ENCODE data around the gene MTSS2.
A peak's percentile ranks its signal among the peaks of the same experiment; 100 is the strongest.

Gene MTSS2

GRCh38 chr16:70685938-70686375, at the start of gene MTSS2:
Gene MTSS2 (minus strand): TSS chr16:70686053. CDS start chr16:70685791, 262 bp downstream.
- peak; percentile 66 for DNase-seq (ENCODE audit: low spot score)

DNA sequence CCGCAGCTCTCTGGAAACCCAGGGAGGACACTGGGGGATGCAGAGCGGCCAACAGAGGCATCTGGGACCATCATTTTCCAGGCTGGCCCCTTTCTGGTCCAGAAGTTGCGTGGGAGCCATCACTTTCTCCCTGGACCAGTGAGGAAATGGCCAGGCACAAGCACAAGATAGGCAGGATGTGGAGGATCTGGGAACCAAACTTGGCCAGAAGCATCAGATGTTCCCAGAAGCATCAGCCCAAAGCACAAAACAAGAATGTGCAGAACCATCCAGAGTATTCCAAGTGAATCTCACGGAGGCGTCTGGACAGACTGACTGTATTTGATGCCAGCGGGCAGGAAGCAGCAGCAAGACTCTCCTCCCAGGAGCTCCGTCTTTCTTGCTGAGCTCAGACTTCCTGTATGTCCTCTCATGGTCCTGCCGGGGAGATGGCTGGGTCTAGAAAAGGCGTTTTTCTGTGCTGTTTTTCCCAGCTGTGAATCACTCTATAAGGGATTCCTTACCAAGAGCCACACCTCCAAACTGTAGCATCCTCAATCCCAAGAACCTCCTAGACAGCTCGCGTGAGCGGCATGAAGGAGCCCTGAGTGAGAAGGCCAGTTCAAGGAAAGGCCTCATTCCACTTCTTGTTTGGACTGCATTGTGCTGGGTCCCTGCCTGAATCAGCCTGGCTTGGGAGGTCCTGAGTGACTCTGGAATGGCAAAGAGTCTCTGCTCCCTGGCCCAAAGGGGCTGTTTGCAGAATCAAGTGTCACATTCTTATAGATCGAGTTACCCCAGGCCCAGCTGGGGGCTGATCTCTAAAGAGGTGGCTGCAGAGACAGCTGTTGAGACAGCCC, 49.5 kb upstream of the MTSS2 start:
- no peak for DNase-seq (ENCODE audit: low spot score)

GRCh38 chr16:70734522-70735095, 48.8 kb upstream of the MTSS2 start:
- no peak for DNase-seq (ENCODE audit: low spot score)

DNA sequence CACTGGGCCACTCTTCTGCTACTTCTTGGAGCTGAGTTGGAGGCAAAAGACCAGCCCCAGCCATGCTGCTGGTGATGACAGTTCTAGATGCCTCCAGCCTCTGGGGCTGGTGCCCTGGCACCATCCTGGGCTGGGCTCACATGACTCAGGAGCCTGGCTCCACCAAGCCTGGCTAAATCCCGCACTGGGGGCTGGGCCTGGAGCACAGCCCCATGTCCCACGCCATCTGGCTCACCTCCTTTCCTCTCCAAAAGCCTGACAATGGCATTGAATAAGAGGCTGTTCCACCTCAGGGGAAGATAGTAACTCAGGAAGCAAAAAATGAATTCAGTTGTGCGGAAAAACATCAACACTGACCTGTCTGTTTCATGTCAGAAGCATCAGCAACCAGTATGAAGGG, 45.1 kb upstream of the MTSS2 start:
- no peak for DNase-seq (ENCODE audit: low spot score)

DNA sequence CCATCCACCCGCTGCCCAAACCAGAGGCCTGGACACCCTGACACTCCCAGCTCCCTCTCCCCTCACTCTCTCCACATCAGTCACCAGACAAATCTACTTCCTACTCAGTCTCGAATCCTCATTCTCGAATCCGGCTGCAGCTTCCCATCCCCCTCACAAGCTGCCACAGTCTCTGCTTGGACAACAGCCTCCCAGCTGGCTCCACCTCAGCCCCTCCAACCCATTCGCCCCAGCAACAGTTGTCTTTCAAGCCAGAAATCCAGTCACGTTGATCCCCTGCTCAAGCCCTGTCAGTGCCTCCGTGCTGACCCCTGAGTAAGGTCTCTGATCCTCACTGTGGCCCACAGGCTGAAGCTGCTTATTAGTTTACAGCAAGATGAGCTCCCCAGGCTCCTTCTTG, 44.2 kb upstream of the MTSS2 start:
- DNase-seq (ENCODE audit: low spot score), result no peak

GRCh38 chr16:70729292-70729691, 43.4 kb upstream of the MTSS2 start:
- DNase-seq (ENCODE audit: low spot score), result no peak

- DNase-seq (ENCODE audit: low spot score), result no peak
Measured at GRCh38 chr16:70728150-70728549, 42.3 kb upstream of the MTSS2 start.

DNA sequence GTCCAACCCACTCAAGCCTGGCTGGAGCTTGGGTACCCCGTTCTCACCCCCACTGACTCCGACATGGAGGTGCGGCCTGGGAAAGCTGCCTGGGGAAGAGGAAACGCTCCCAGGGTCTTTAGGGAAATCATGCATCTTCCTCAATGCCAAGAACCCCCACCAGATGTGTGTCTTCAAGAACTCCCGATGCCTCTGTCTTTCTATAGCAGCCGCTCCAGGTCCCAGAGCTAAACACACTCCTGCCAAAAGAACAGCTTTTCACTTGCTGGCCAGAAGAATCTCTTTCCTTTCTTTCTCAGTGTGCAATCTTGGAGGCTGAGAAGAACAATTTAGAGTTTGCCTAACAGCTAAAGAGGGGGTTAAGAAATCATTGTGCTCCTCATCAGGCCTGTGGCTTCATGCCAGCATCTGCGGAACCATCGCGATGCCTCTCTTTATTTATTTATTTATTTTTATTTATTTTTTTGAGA, 41.1 kb upstream of the MTSS2 start:
- no peak for DNase-seq (ENCODE audit: low spot score)

- DNase-seq (ENCODE audit: low spot score), result no peak
Measured at GRCh38 chr16:70725912-70726828, 40.3 kb upstream of the MTSS2 start.

DNA sequence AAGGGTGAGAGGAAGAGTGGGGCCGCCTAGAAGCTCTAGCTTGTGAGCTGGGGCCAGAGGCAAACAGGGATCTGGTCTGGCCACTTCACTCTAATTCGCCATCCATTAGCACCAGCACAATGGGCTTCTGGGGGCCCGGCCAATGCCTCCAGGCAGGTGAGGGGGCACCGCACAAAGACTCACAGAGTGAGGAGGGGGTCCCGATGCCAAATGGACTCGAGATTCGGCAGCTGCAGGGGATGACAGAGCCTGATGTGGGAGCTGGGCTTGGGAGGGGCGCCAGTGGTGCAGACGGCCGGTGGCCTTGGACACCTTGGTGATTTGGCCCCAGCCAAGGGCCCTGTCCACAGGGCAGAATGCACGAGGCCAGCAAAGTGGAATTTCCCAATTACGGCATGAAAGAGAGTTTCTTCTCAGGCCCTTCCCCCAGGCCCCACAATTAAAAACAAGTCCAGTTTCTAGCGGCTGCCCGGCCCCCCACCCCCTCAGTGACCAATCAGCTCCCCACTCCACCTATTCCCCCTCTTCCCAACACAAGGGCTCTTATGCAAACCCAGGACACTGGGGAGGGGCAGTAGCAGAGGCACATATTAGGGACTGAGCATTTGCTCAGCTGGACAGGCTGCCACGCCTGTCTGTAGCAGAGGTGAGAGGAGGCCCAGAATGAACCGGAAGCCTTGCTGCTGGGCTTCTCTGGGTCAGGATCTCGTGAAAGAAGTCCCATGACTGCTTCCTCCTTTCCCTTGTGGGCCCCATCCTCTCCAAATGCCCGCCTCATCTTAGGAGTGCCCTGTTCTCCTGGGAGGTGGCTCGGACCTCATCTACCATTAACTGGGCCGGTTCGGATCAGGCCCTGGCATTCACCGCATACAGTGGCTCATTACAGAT, 39.4 kb upstream of the MTSS2 start:
- no peak for DNase-seq (ENCODE audit: low spot score)

GRCh38 chr16:70724146-70725023, 38.5 kb upstream of the MTSS2 start:
- no peak for DNase-seq (ENCODE audit: low spot score)

GRCh38 chr16:70723740-70724145, 37.9 kb upstream of the MTSS2 start:
- DNase-seq (ENCODE audit: low spot score), result no peak

GRCh38 chr16:70721202-70721963, 35.5 kb upstream of the MTSS2 start:
- DNase-seq (ENCODE audit: low spot score), result no peak

DNA sequence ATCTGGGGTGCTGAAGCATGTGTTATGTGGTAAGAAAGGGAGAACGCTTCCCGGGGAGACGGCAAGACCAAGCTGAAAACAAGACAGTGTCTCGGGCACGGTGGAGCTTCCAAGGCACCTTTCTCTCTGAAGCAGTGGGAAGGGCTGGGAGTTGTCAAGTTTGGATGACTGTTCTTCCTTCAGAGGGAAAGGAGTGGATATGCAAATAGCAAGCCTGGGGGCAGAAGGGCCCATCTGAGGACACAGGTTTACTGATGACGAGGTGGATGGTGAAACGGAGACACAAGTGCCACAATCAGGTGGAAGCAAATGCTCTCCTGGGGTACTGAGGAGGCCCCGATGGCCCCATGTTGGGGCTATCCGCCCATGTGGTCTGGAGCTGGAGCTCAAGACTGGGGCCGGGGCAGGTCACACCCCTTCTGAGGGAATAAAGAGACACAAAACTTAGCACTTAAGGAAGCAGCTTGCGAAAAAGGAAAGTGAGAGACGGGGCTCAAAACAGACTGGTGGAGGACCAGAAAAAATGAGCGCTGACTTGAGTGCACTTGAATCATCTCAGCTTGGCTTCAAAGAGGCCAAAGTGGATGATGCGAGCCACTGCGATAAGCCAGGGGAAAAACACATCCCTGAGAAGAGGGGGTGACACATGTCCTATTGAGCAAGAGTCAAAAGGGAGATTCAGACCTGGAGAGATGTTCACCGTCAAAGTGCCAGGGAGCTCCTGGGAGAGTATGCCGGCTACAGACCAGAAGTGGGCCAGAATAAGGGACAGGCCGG, 34.8 kb upstream of the MTSS2 start:
- no peak for DNase-seq (ENCODE audit: low spot score)

GRCh38 chr16:70717065-70717464, 31.2 kb upstream of the MTSS2 start:
- DNase-seq (ENCODE audit: low spot score), result no peak

- peak; percentile 73 for DNase-seq (ENCODE audit: low spot score)
Measured at GRCh38 chr16:70715860-70716357, 30.1 kb upstream of the MTSS2 start.

DNA sequence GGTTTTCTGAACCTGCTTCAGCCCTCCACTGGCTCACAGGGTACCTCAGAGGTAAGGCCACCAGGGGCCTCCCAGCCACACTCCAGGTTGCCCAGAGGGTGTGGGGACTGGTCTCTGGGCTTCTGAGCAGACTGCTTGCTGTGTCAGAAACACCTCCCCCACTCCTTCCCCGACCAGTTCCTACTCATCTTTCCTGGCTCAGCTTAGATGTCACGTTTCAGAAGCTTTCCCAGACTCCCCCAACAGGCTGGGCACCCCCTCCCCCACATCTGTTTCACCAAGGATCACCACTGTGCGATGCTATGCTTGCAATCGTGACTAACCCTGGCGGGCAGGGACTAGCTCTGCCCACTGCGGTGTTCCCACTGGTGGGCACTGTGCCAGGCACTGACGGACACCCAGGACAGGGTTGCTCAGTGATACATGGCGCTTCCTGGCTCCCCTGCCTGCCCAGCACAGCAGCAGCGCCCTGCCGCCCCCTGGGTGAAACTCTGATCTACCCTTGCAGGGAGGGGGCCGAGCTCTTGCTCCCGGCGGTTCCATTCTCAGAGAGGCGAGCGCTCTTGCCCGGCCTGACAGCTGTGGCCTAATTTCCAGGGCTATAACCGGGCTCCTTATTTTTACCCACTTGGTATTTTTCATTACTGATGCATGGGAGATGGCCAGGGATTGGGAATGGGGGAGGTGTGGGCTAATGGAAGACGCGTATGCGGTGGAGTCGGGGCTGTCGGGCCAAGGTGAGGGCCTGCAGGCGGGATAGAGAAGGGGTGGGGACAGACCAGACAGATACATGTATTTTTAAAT, 29.4 kb upstream of the MTSS2 start:
- peak; percentile 100 for DNase-seq (ENCODE audit: low spot score)

- peak; percentile 31 for DNase-seq (ENCODE audit: low spot score)
Measured at GRCh38 chr16:70714581-70715054, 28.8 kb upstream of the MTSS2 start.
